ENCODE data around the gene FZD4. TPM values are rescaled to one million over a fixed set of nuclear protein-coding genes. Genes with fewer than 3 reads are reported as not detected.
A peak's percentile ranks its signal among the peaks of the same experiment; 100 is the strongest.
"Not testable (repeated sequence)": the region's sequence is repeated elsewhere in the genome, so short reads cannot be mapped to it uniquely, and the experiment has no call there.

The FZD4 gene
- under 1 TPM; 0.05 to 0.11 (median 0.08) TPM for total RNA-seq

DNA sequence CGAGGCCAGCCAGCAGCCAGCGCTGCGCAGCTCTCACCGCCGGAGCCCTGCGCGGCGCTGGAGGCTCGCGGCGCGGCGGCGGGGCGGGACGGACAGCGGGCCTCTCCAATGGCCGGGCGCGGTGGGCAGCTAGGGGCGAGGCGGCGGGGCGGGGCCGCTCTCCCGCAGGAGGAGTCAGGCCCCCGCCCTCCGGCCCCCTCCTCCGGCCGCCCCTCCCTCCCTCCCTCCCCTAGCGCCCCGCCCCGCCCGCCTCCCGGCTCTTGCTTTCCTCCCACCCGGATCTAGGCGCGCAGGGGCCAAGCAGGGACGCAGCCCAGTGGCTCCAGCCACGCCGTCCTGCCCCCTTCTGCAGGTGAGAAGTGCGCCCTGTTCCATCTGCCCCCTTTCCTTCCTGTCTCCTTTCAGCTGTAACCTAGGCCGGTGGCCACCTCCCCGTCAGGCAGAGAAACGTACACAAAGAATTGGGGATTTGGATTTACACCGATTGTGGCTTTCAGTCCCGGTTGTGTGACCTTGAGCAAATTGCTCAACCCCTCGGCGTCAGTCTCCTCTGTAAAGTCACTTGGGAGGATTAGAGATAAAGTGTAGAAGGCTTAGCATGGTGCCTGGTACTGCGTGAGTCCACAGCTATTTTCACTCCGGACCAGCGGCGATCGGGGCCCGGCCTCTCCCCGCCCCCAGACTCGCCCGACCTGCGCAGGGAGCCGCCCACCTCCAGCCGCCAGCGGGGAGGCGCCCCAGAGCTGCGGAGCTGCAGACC lies at the start of gene FZD4:
FZD4 (minus strand) TSS at position 35 of the 760 bp plus-strand sequence. CDS start 310 bp downstream, outside the sequence.
- peak; percentile 94 to 96 for ATAC-seq
- no peaks in the 10 kb centered on the region for H3K9me3 Mint-ChIP-seq
- H3K4me3 Mint-ChIP-seq = peak within 1 kb of the TSS; percentile 80
- H3K4me1 Mint-ChIP-seq (ENCODE audit: low read depth) = peaks cover 11% of the 10 kb centered on the region
- H3K27me3 Mint-ChIP-seq (ENCODE audit: low read depth) = peaks cover 41% of the 10 kb centered on the region
- H3K36me3 Mint-ChIP-seq (ENCODE audit: insufficient read depth) = no peaks in the 10 kb centered on the region
- peak; percentile 9 for DNase-seq

- not testable (repeated sequence) for DNase-seq; H3K36me3 Mint-ChIP-seq (ENCODE audit: insufficient read depth); ATAC-seq; H3K27me3 Mint-ChIP-seq (ENCODE audit: low read depth); H3K4me3 Mint-ChIP-seq; H3K4me1 Mint-ChIP-seq (ENCODE audit: low read depth); H3K9me3 Mint-ChIP-seq
Observed at GRCh38 chr11:87004281-87004680, 49.1 kb upstream of the FZD4 start.

DNA sequence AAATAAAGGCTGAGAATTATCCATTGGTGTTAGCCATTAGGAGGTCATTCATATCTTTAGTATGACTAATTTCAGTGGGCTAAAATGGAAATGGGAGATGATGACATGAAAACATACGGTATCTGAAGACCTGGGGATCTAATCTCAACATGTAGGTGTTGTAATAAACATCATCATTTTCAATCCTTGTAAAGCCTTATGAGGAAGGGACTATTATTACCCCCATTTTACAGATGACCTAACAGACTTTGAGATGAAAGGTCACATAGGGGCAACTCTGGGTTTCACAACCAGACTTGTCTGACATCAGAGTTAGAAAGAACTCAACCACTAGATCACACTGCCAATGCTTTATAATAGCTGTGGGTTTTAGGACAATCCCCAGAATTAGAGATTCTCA lies 47.7 kb upstream of the FZD4 start:
- Mint-ChIP-seq H3K27me3 (ENCODE audit: low read depth) (peaks cover 8% of the 10 kb centered on the region), H3K4me3 (no peak overlapping the region), H3K36me3 (ENCODE audit: insufficient read depth) (no peaks in the 10 kb centered on the region), H3K9me3 (no peaks in the 10 kb centered on the region), H3K4me1 (ENCODE audit: low read depth) (no peaks in the 10 kb centered on the region)
- ATAC-seq = no peak
- no peak for DNase-seq

GRCh38 chr11:86999859-87000753 lies 44.9 kb upstream of the FZD4 start:
- no peak for DNase-seq
- Mint-ChIP-seq H3K4me1 (ENCODE audit: low read depth) (no peaks in the 10 kb centered on the region), H3K4me3 (no peak overlapping the region), H3K36me3 (ENCODE audit: insufficient read depth) (no peaks in the 10 kb centered on the region), H3K9me3 (no peaks in the 10 kb centered on the region), H3K27me3 (ENCODE audit: low read depth) (peaks cover 8% of the 10 kb centered on the region)
- ATAC-seq = no peak

DNA sequence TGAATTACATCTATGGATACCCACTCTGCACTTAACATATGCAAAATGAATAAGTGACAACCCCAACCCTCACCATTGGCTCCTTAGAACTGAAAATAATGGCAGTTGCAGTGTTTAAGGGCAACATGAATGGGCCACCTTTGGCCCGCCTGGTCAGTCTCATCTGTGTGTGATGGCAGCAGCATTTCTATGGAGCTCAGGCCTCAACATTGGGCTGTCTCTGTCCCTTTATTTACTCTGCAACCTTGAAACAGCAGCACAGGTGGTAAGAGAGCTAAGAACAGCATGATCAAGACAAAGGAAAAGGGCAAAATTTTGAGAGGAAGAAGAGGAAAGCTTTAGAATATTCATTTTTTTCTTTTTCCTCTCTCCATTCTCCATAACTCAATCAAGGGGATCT lies 44.2 kb upstream of the FZD4 start:
- Mint-ChIP-seq H3K27me3 (ENCODE audit: low read depth) (peaks cover 5% of the 10 kb centered on the region), H3K4me1 (ENCODE audit: low read depth) (no peaks in the 10 kb centered on the region), H3K4me3 (no peak overlapping the region), H3K9me3 (no peaks in the 10 kb centered on the region), H3K36me3 (ENCODE audit: insufficient read depth) (no peaks in the 10 kb centered on the region)
- DNase-seq (no peak), ATAC-seq (no peak)

DNA sequence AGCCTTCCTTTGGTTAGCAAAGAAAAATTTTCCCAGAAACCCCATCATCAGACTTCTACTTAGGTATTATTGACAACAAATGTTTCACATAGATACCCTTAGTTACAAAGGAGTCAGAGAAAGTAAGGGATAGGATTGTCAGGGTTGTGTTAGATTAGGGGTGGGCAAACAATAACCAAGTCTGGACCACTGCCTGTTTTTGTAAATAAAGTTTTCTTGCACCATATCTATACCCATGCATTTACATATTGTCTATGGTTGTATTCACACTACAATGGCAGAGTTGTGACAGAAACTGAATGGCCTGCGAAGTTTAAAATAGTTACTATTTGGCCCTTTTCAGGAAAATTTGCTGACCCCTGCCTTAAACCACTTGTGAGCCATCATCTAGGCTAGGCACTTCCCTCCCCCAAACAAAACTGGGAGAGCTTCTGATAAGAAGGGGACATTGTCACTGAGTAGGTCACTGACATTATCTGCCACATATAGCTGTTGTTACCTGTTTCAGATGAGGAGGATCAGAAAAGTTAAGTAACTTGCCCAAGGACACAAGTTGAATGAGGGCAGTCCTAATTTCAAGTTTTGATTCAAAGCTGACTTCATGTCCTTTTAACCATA lies 41.9 kb upstream of the FZD4 start:
- H3K4me1 Mint-ChIP-seq (ENCODE audit: low read depth) = no peaks in the 10 kb centered on the region
- H3K36me3 Mint-ChIP-seq (ENCODE audit: insufficient read depth) = no peaks in the 10 kb centered on the region
- peaks cover 2% of the 10 kb centered on the region for H3K27me3 Mint-ChIP-seq (ENCODE audit: low read depth)
- H3K4me3 Mint-ChIP-seq = no peak overlapping the region
- no peaks in the 10 kb centered on the region for H3K9me3 Mint-ChIP-seq
- ATAC-seq = no peak
- DNase-seq = no peak

- Mint-ChIP-seq H3K27me3 (ENCODE audit: low read depth) (no peaks in the 10 kb centered on the region), H3K9me3 (no peaks in the 10 kb centered on the region), H3K4me3 (no peak overlapping the region), H3K4me1 (ENCODE audit: low read depth) (no peaks in the 10 kb centered on the region), H3K36me3 (ENCODE audit: insufficient read depth) (no peaks in the 10 kb centered on the region)
- DNase-seq (no peak), ATAC-seq (no peak)
Observed at GRCh38 chr11:86993031-86993430, 37.8 kb upstream of the FZD4 start.

GRCh38 chr11:86992340-86992739 lies 37.1 kb upstream of the FZD4 start:
- DNase-seq; H3K27me3 Mint-ChIP-seq (ENCODE audit: low read depth); H3K4me3 Mint-ChIP-seq; ATAC-seq; H3K9me3 Mint-ChIP-seq; H3K4me1 Mint-ChIP-seq (ENCODE audit: low read depth); H3K36me3 Mint-ChIP-seq (ENCODE audit: insufficient read depth): not testable (repeated sequence)

GRCh38 chr11:86991341-86991740 lies 36.1 kb upstream of the FZD4 start:
- H3K9me3 Mint-ChIP-seq = no peaks in the 10 kb centered on the region
- no peak overlapping the region for H3K4me3 Mint-ChIP-seq
- DNase-seq = no peak
- H3K36me3 Mint-ChIP-seq (ENCODE audit: insufficient read depth) = no peaks in the 10 kb centered on the region
- no peaks in the 10 kb centered on the region for H3K27me3 Mint-ChIP-seq (ENCODE audit: low read depth)
- ATAC-seq = no peak
- H3K4me1 Mint-ChIP-seq (ENCODE audit: low read depth) = no peaks in the 10 kb centered on the region

DNA sequence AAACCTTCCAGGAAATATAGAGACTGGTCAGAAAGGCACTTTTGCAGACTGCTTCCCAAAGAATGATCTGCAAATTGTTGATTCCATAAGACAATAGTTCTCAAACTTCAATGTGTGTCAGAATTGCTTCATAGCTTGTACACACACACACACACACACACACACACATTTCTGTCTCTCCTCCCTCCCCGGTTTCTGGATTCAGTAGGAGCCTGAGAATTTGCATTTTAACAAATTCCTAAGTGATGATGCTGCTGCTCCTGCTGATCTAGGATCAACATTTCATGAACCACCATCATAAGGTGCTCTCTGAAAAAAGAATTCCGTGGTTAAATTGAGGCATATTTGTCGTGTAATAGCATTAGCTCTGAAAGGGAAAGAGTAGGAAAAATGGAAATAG lies 35.3 kb upstream of the FZD4 start:
- Mint-ChIP-seq H3K4me1 (ENCODE audit: low read depth) (no peaks in the 10 kb centered on the region), H3K4me3 (no peak overlapping the region), H3K36me3 (ENCODE audit: insufficient read depth) (no peaks in the 10 kb centered on the region), H3K27me3 (ENCODE audit: low read depth) (peaks cover 2% of the 10 kb centered on the region), H3K9me3 (no peaks in the 10 kb centered on the region)
- DNase-seq (no peak), ATAC-seq (no peak)

DNA sequence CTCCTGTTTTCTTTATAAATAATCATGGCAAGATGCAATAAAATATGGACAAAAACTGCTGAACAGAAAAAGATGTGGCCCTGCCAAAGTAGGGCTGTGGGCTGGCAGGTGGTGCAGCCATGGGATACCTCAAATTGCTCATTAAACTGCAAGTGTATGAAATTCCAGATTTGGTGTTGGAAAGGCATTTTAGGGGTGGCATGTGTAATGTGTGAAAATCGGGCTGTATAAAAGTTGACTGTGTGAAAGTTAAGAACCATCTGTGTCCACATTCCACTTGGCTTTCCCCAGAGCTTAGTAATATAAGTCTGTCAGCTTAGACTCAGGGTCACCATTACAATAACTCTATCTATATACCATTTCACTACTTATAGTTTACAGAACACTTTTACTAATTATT lies 34.8 kb upstream of the FZD4 start:
- H3K4me3 Mint-ChIP-seq = no peak overlapping the region
- no peaks in the 10 kb centered on the region for H3K36me3 Mint-ChIP-seq (ENCODE audit: insufficient read depth)
- ATAC-seq = no peak

DNA sequence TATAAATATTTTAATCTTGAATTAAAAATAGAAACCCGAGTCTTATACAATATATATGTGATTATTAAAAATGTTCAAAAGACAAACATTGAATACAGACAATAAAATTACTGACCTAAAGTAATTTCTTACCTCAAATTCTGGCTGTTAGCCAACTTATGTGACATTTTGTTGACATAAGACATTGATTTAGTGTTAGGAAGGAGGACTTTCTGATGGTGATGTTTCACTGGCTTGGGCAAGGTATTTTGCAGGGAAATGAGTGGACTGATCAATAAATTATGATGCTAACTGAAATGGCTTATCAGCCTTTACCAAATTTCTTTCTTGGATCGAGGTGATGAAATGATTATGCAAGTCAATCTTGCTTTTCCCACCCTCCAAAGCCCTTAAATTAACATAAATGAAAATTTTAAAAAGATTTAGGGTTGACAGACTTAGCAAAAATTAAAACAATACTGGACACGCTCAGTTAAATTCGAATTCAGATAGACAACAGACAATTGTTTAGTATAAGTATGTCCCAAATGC lies 33.2 kb upstream of the FZD4 start:
- Mint-ChIP-seq H3K9me3 (no peaks in the 10 kb centered on the region), H3K4me3 (no peak overlapping the region), H3K4me1 (ENCODE audit: low read depth) (no peaks in the 10 kb centered on the region), H3K36me3 (ENCODE audit: insufficient read depth) (no peaks in the 10 kb centered on the region), H3K27me3 (ENCODE audit: low read depth) (peaks cover 2% of the 10 kb centered on the region)
- DNase-seq = no peak
- no peak for ATAC-seq

More for the DNA sequence above, 34.8 kb upstream of the FZD4 start:
- Mint-ChIP-seq H3K4me1 (ENCODE audit: low read depth) (no peaks in the 10 kb centered on the region), H3K27me3 (ENCODE audit: low read depth) (peaks cover 2% of the 10 kb centered on the region), H3K9me3 (no peaks in the 10 kb centered on the region)
- DNase-seq = no peak

DNA sequence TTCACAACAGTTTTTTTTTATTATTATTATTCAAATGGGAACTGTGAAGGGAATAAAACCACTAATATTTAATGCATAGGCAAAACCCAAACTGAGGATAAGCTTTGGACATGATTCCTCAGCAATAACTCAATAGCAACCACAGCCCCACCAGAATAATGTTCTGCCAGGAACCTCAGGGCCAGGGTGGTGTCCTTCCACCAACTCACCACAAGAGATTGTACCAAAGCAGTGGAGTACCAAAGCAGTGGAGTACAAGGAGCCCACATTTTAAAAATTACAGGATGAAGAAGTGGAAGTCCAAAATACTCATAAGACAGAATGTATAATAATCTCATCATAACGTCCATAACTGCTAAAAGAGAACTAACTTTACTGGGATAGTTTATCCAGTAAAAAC lies 32.5 kb upstream of the FZD4 start:
- H3K27me3 Mint-ChIP-seq (ENCODE audit: low read depth) = peaks cover 2% of the 10 kb centered on the region
- no peaks in the 10 kb centered on the region for H3K9me3 Mint-ChIP-seq
- DNase-seq (no peak), ATAC-seq (no peak)
- no peaks in the 10 kb centered on the region for H3K36me3 Mint-ChIP-seq (ENCODE audit: insufficient read depth)
- no peak overlapping the region for H3K4me3 Mint-ChIP-seq
- no peaks in the 10 kb centered on the region for H3K4me1 Mint-ChIP-seq (ENCODE audit: low read depth)

- Mint-ChIP-seq H3K4me1 (ENCODE audit: low read depth) (no peaks in the 10 kb centered on the region), H3K36me3 (ENCODE audit: insufficient read depth) (no peaks in the 10 kb centered on the region), H3K9me3 (no peaks in the 10 kb centered on the region), H3K27me3 (ENCODE audit: low read depth) (peaks cover 2% of the 10 kb centered on the region), H3K4me3 (no peak overlapping the region)
- DNase-seq (no peak), ATAC-seq (no peak)
Observed at GRCh38 chr11:86984701-86985100, 29.5 kb upstream of the FZD4 start.

Data from activated T-cell treated with anti-CD3 and anti-CD28 coated beads, Interleukin-2, amount 50 U/mL, for 4 hours (primary cell).